SK-N-SH (cell line): ENCODE measurements around the gene AUH. TPM values are rescaled to one million over a fixed set of nuclear protein-coding genes. Genes with fewer than 3 reads are reported as not detected.

Source experiments
- CTCF ChIA-PET: fragments of 300-600, 350-600 bp; formaldehyde crosslinking; extraction: SDS; loops from one replicate; lab custom pipeline; 2021; lab: Yijun Ruan, JAX
- POLR2A ChIA-PET: fragments of 350-600 bp; sonication (Branson Sonifier 250); formaldehyde crosslinking; extraction: SDS; loops from one replicate; lab custom pipeline; 2020; ENCODE audit warnings: antibody characterized with exemption, inconsistent platforms; lab: Yijun Ruan, JAX
- DNase-seq: peaks from one replicate; pipeline ENCODE4 v3.0.0; 2012
- H2AFZ ChIP-seq: fragments of 200-600 bp; sonication (generic); 2 replicates; pipeline ENCODE4 v1.8.1; 2016; ENCODE audit warnings: antibody characterized with exemption, mild to moderate bottlenecking, low read depth
- H3F3A ChIP-seq: fragments of 200-600 bp; sonication (generic); replicated peaks from 2 replicates; pipeline ENCODE3; 2016; ENCODE audit warnings: antibody characterized with exemption, mild to moderate bottlenecking; ENCODE audit not compliant: insufficient read depth
- H3K27ac ChIP-seq, 2 experiments: fragments of 200-500 bp in 1 of 2; fragments of 200-600 bp in 1 of 2; sonication (Bioruptor generic) in 1 of 2; sonication (generic), shearing (Covaris generic) in 1 of 2; 2 replicates each; pipeline versions ENCODE4 v1.5.1 to v1.6.1; 2014 to 2016; ENCODE audit warnings: low read depth in 2 of 2, inconsistent platforms in 1 of 2, low read length in 1 of 2, mild to moderate bottlenecking in 1 of 2, mixed read lengths in 1 of 2
- H3K27me3 ChIP-seq: fragments of 200-600 bp; sonication (generic), shearing (Covaris generic); 2 replicates; pipeline ENCODE4 v1.6.1; 2016; ENCODE audit warnings: mixed run types; ENCODE audit not compliant: insufficient read depth
- H3K36me3 ChIP-seq, 2 experiments: fragments of 200-500 bp in 1 of 2; fragments of 200-600 bp in 1 of 2; sonication (Bioruptor generic) in 1 of 2; sonication (generic) in 1 of 2; replicated peaks in 1 of 2; 2 replicates each; pipeline versions ENCODE3 to v1.5.1; 2014 to 2016; ENCODE audit warnings: low read length in 1 of 2, mild to moderate bottlenecking in 1 of 2; ENCODE audit not compliant: insufficient read depth in 2 of 2, control insufficient read depth in 1 of 2
- H3K4me1 ChIP-seq, 2 experiments: fragments of 200-500 bp in 1 of 2; fragments of 200-600 bp in 1 of 2; sonication (Bioruptor generic) in 1 of 2; sonication (generic), shearing (Covaris generic) in 1 of 2; 2 replicates each; pipeline versions ENCODE4 v1.5.1 to v1.6.1; 2014 to 2016; ENCODE audit warnings: low read depth in 1 of 2, low read length in 1 of 2, mixed run types in 1 of 2; ENCODE audit not compliant: insufficient read depth in 2 of 2, control insufficient read depth in 1 of 2
- H3K4me2 ChIP-seq: fragments of 200-600 bp; sonication (generic), shearing (Covaris generic); 2 replicates; pipeline ENCODE4 v1.6.1; 2017; ENCODE audit warnings: mixed run types
- H3K4me3 ChIP-seq, 2 experiments: fragments of 200-500 bp in 1 of 2; fragments of 200-600 bp in 1 of 2; sonication (Bioruptor generic) in 1 of 2; sonication (generic), shearing (Covaris generic) in 1 of 2; 2 replicates each; pipeline versions ENCODE4 v1.5.1 to v1.8.1; 2014 to 2016; ENCODE audit warnings: low read depth in 2 of 2, inconsistent platforms in 1 of 2, low read length in 1 of 2, mild to moderate bottlenecking in 1 of 2, mixed read lengths in 1 of 2, moderate library complexity in 1 of 2
- H3K79me2 ChIP-seq: fragments of 200-600 bp; sonication (generic); 2 replicates; pipeline ENCODE4 v1.8.1; 2017; ENCODE audit warnings: mild to moderate bottlenecking; ENCODE audit not compliant: insufficient read depth
- H3K9ac ChIP-seq: fragments of 200-600 bp; sonication (generic); 2 replicates; pipeline ENCODE4 v1.6.1; 2017; ENCODE audit warnings: mixed run types
- H3K9me2 ChIP-seq: fragments of 200-600 bp; sonication (generic); 2 replicates; pipeline ENCODE4 v1.6.1; 2017; ENCODE audit warnings: mixed run types
- H3K9me3 ChIP-seq: fragments of 200-600 bp; sonication (generic); 2 replicates; pipeline ENCODE4 v1.6.1; 2017; ENCODE audit warnings: mixed run types, mild to moderate bottlenecking, moderate library complexity
- H4K20me1 ChIP-seq: fragments of 200-600 bp; sonication (generic); 2 replicates; pipeline ENCODE4 v1.6.1; 2017; ENCODE audit warnings: mild to moderate bottlenecking, mixed run types; ENCODE audit not compliant: insufficient read depth
- ELF1 ChIP-seq: IDR thresholded peaks from 2 replicates; pipeline ENCODE4 v1.4.0; 2012
- EP300 ChIP-seq, 2 experiments: IDR thresholded peaks; 2 replicates each; pipeline versions ENCODE4 v1.4.0 to v1.6.1; 2012; ENCODE audit warnings: borderline replicate concordance in 1 of 2, low read depth in 1 of 2, low read length in 1 of 2
- EZH2phosphoT487 ChIP-seq: fragments of 200-600 bp; sonication (generic); IDR thresholded peaks from 2 replicates; pipeline ENCODE4 v1.6.1; 2017; ENCODE audit warnings: low read depth, mixed run types, mild to moderate bottlenecking, antibody characterized with exemption, moderate library complexity, borderline replicate concordance
- FOSL2 ChIP-seq: IDR thresholded peaks from 2 replicates; pipeline ENCODE4 v1.4.0; 2012; ENCODE audit warnings: low read depth, mild to moderate bottlenecking, moderate library complexity, borderline replicate concordance
- FOXJ3 ChIP-seq: sonication (generic); formaldehyde crosslinking; IDR thresholded peaks from 2 replicates; pipeline ENCODE4 v1.5.1; 2020; ENCODE audit warnings: mild to moderate bottlenecking, missing genetic modification reagents
- GABPA ChIP-seq: IDR thresholded peaks from 2 replicates; pipeline ENCODE4 v1.4.0; 2012; ENCODE audit warnings: low read depth, mild to moderate bottlenecking
- GATA2 ChIP-seq: sonication (generic); formaldehyde crosslinking; IDR thresholded peaks from 2 replicates; pipeline ENCODE4 v1.5.0; 2020; ENCODE audit warnings: mild to moderate bottlenecking, missing genetic modification reagents
- MXI1 ChIP-seq: IDR thresholded peaks from 2 replicates; pipeline ENCODE4 v1.6.1; 2012; ENCODE audit warnings: mild to moderate bottlenecking, low read depth, low read length, improper control_type of control experiment
- PBX3 ChIP-seq: IDR thresholded peaks from 2 replicates; pipeline ENCODE4; 2012
- POLR2AphosphoS5 ChIP-seq: IDR thresholded peaks from 2 replicates; pipeline ENCODE4 v1.6.1; 2012; ENCODE audit warnings: low read depth, low read length
- REST ChIP-seq: IDR thresholded peaks from 2 replicates; pipeline ENCODE4 v1.6.1; 2012; ENCODE audit warnings: mild to moderate bottlenecking, low read depth, low read length, moderate library complexity
- RFX5 ChIP-seq: IDR thresholded peaks from 2 replicates; pipeline ENCODE4 v1.6.1; 2012; ENCODE audit warnings: mild to moderate bottlenecking, improper control_type of control experiment, low read length
- TAF1 ChIP-seq: IDR thresholded peaks from 2 replicates; pipeline ENCODE4 v1.6.1; 2012; ENCODE audit warnings: low read depth, mild to moderate bottlenecking, low read length, moderate library complexity, borderline replicate concordance
- TCF12 ChIP-seq: IDR thresholded peaks from 2 replicates; pipeline ENCODE4 v1.4.0; 2012
- TEAD4 ChIP-seq: IDR thresholded peaks from 2 replicates; pipeline ENCODE4 v1.4.0; 2012; ENCODE audit warnings: mild to moderate bottlenecking, borderline replicate concordance; ENCODE audit not compliant: insufficient read depth
- YY1 ChIP-seq: IDR thresholded peaks from 2 replicates; pipeline ENCODE4 v1.4.0; 2012; ENCODE audit warnings: low read depth, mild to moderate bottlenecking
- WGBS: methylation state at CpG from one replicate; pipeline ENCODE4 v1.1.6; 2017; ENCODE audit warnings: low lambda C conversion rate; 5-methylcytosine and 5-hydroxymethylcytosine counted together
- polyA plus RNA-seq, 3 experiments: library from polyadenylated mRNA; depleted of rRNA; stranded (reverse); fragments of >200 nt; gene quantifications; 2 replicates each; pipeline ENCODE4 v1.2.3, GENCODE V29; 2012

Gene AUH
- polyA plus RNA-seq, 1 of the 3 experiments (the other 2 are of a cell fraction), result 7.6 TPM

- Histone ChIP-seq H3F3A (no peaks in the 10 kb centered on the region), H3K4me1 (no peaks in the 10 kb centered on the region), H3K9me3 (no peaks in the 10 kb centered on the region), H3K9me2 (no peaks in the 10 kb centered on the region), H3K9ac (no peak overlapping the region), H3K79me2 (no peaks in the 10 kb centered on the region), H4K20me1 (no peaks in the 10 kb centered on the region), H3K4me3 (no peak overlapping the region), H3K36me3 (no peaks in the 10 kb centered on the region), H2AFZ (no peak overlapping the region), H3K27me3 (no peaks in the 10 kb centered on the region), H3K4me2 (no peak overlapping the region), H3K27ac (no peak overlapping the region)
- TF ChIP-seq ELF1 (no peak), FOSL2 (peak; percentile 57; the same call in 1 of the 2 replicates), GATA2 (CRISPR knock-in tag) (no peak), TCF12 (peak; percentile 44; the same call in 1 of the 2 replicates), TAF1 (no peak), EP300 (IDR thresholded peaks at IDR 0.05; ENCODE audit: borderline replicate concordance in 1 of 2, low read depth in 1 of 2, low read length in 1 of 2) (peak in 1 of 2 experiments; percentile 16; a peak in 1 of 4 replicates)
- ChIA-PET CTCF (no interaction called here), POLR2A (no interaction called here)
- no peak for DNase-seq
- WGBS, result 77% methylated on average over 20 of the region's 23 CpGs
Measured at GRCh38 chr9:91179237-91180138, 182.2 kb downstream of the AUH start.

- Histone ChIP-seq H3K36me3 (no peaks in the 10 kb centered on the region), H3K4me2 (no peak overlapping the region), H3K9me2 (no peaks in the 10 kb centered on the region), H3K4me3 (no peak overlapping the region), H2AFZ (no peak overlapping the region), H3K27ac (no peak overlapping the region), H3K9ac (no peak overlapping the region), H3K27me3 (no peaks in the 10 kb centered on the region), H3K4me1 (no peaks in the 10 kb centered on the region), H3K9me3 (no peaks in the 10 kb centered on the region), H3K79me2 (no peaks in the 10 kb centered on the region), H4K20me1 (no peaks in the 10 kb centered on the region), H3F3A (no peaks in the 10 kb centered on the region)
- 88% methylated on average over 8 of the region's 15 CpGs for WGBS
- CTCF ChIA-PET, result interaction anchor here (1.2 kb wide), 1 partner anchor 141 kb away, joined by 3 read pairs; no protein-coding TSS in a partner anchor
- TF ChIP-seq MXI1, result no peak
- TF ChIP-seq RFX5, result no peak
- no peak for TF ChIP-seq YY1
- no peak for TF ChIP-seq GABPA
- no peak for TF ChIP-seq PBX3
- TF ChIP-seq TAF1, result no peak
- TF ChIP-seq REST, result no peak
- TF ChIP-seq TCF12, result no peak
- no peak for TF ChIP-seq POLR2AphosphoS5
- no peak for TF ChIP-seq TEAD4
- TF ChIP-seq FOXJ3, result no peak
- no peak for TF ChIP-seq FOSL2
- TF ChIP-seq EZH2phosphoT487, result no peak
- POLR2A ChIA-PET, result no interaction called here
- no peak for DNase-seq
Measured at GRCh38 chr9:91178281-91179236, 183.2 kb downstream of the AUH start.
